Parathyroid adenoma (tissue), 2 donors: ENCODE data around the gene TEX19.

Experiments
- H2AFZ ChIP-seq: fragments of 300-600 bp; sonication (generic); one replicate; pipeline ENCODE4 v1.7.0; 2017; ENCODE audit warnings: antibody characterized with exemption, mild to moderate bottlenecking
- H3K27ac ChIP-seq: fragments of 300-600 bp; sonication (generic); one replicate; pipeline ENCODE4 v1.7.0; 2017
- H3K27me3 ChIP-seq: fragments of 300-600 bp; sonication (generic); one replicate; pipeline ENCODE4 v1.7.0; 2017; ENCODE audit warnings: low read length; ENCODE audit not compliant: control insufficient read depth, insufficient read depth
- H3K36me3 ChIP-seq: fragments of 300-600 bp; sonication (generic); one replicate; pipeline ENCODE4 v1.7.0; 2017; ENCODE audit warnings: low read length; ENCODE audit not compliant: control insufficient read depth, insufficient read depth
- H3K4me1 ChIP-seq: fragments of 300-600 bp; sonication (generic); one replicate; pipeline ENCODE4 v1.7.0; 2017; ENCODE audit warnings: control low read depth
- H3K4me2 ChIP-seq: fragments of 300-600 bp; sonication (generic); one replicate; pipeline ENCODE4 v1.7.0; 2017; ENCODE audit warnings: low read length
- H3K4me3 ChIP-seq: fragments of 300-600 bp; sonication (generic); one replicate; pipeline ENCODE4 v1.7.0; 2017; ENCODE audit warnings: low read depth, low read length
- H3K79me2 ChIP-seq: fragments of 300-600 bp; sonication (generic); one replicate; pipeline ENCODE4 v1.7.0; 2017; ENCODE audit warnings: control low read depth
- H3K9ac ChIP-seq: fragments of 300-600 bp; sonication (generic); one replicate; pipeline ENCODE4 v1.7.0; 2017; ENCODE audit warnings: mild to moderate bottlenecking
- H3K9me3 ChIP-seq: fragments of 300-600 bp; sonication (generic); one replicate; pipeline ENCODE4 v1.7.0; 2017; ENCODE audit warnings: low read length; ENCODE audit not compliant: control insufficient read depth
- TF ChIP-seq, protein P1 (sequence below): fragments of 300-600 bp; sonication (generic); IDR thresholded peaks from one replicate; pipeline ENCODE4 v1.7.0; 2017; ENCODE audit warnings: antibody characterized with exemption, mild to moderate bottlenecking
- donor health status: primary hyperparathyroidism.

TEX19 gene

DNA sequence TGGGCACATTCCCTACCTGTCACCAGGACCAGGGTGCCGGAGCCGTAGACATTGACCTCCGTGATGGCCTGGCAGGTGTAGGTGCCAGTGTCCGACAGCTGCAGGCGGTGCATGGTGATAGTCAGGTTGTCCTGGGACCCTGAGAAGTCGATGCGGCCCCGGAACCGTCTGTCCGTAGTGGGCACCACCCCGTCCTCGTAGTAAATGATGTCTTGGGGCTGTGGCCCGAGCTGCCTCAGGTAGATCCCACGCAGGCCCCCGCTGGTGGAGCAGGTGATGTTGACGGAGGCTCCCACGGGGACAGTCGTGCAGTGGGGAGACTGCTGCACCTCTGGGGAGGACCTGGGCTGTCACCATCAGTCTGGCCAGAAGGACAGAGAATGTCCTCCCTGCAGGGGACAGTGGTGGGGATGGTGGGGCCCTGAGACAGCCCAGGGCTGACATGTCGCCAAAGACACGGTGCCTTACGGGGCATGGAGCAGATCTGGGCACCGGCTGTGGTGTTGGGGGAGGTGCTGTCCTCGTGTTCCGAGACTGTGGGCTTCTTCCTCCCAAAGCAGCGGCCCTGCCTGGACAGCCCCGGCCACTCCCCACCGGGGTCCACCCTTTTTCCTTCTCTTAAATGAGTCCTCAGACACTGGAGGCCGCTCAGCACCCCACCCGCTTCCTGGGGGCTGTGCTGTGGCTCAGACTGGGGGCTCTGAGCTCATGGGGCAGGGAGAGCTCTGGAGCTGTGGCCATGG is 42.2 kb upstream of the TEX19 start:
- no peak overlapping the region for H3K9ac ChIP-seq
- no peak overlapping the region for H3K4me2 ChIP-seq
- peaks cover 4% of the 10 kb centered on the region for H3K27me3 ChIP-seq

DNA sequence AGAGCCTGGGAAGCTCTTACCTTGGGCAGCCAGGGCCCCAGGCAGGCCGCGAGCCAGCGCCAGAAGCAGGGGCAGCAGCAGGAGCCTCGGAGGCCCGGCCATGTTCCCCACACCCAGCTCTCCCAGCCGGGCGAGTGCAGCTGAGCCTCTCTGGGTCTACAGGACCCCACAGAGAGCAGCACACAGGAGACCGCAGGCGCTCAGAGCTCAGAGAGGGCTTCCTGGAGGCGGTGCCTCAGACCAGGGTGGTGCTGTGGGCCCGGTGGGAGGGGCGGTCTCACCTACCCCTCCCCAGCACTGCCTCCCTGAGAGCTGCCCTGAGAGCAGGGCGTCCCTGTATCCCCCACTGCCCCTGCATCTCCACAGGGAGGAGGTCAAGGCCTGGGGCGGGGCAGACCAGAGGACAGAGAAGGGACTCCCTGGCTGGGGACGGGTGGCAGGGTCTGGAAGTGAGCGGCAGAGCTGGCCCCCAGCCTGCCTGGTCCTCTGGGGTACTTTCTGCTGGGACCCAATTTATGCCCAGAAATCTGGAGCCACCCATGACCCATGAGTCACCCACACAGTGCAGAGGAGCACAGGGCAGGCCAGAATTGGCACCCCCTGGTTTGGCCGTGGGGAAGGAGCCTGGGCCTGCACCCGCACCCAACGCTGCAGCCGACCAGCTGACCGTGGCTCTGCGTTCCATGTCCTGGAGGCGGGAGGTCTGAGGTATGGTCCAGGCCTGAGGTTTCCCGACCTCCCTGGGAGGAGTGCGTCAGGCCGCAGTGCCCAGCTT is 41.5 kb upstream of the TEX19 start, which contains the start of gene CD7:
TSS of gene CD7 (minus strand) at position 215 of the 775 bp plus-strand sequence. CDS start at position 102, 113 bp downstream.
- Histone ChIP-seq H3K9ac (no peak within 1 kb of the TSS), H3K4me3 (no peak within 1 kb of the TSS), H3K36me3 (no peaks in the 10 kb centered on the region), H3K4me1 (peaks cover 5% of the 10 kb centered on the region), H3K27me3 (peaks cover 4% of the 10 kb centered on the region), H3K27ac (no peak within 1 kb of the TSS), H2AFZ (no peak within 1 kb of the TSS), H3K4me2 (no peak within 1 kb of the TSS), H3K79me2 (no peaks in the 10 kb centered on the region), H3K9me3 (no peaks in the 10 kb centered on the region)
- TF ChIP-seq, protein P1, sequence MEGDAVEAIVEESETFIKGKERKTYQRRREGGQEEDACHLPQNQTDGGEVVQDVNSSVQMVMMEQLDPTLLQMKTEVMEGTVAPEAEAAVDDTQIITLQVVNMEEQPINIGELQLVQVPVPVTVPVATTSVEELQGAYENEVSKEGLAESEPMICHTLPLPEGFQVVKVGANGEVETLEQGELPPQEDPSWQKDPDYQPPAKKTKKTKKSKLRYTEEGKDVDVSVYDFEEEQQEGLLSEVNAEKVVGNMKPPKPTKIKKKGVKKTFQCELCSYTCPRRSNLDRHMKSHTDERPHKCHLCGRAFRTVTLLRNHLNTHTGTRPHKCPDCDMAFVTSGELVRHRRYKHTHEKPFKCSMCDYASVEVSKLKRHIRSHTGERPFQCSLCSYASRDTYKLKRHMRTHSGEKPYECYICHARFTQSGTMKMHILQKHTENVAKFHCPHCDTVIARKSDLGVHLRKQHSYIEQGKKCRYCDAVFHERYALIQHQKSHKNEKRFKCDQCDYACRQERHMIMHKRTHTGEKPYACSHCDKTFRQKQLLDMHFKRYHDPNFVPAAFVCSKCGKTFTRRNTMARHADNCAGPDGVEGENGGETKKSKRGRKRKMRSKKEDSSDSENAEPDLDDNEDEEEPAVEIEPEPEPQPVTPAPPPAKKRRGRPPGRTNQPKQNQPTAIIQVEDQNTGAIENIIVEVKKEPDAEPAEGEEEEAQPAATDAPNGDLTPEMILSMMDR = no peak

More for the DNA sequence above, 42.2 kb upstream of the TEX19 start:
- no peaks in the 10 kb centered on the region for H3K79me2 ChIP-seq
- H3K4me1 ChIP-seq = peaks cover 5% of the 10 kb centered on the region
- H3K9me3 ChIP-seq = no peaks in the 10 kb centered on the region
- no peaks in the 10 kb centered on the region for H3K36me3 ChIP-seq
- TF ChIP-seq, protein P1 = no peak
- H3K27ac ChIP-seq = no peak overlapping the region
- no peak overlapping the region for H3K4me3 ChIP-seq
- H2AFZ ChIP-seq = no peak overlapping the region

DNA sequence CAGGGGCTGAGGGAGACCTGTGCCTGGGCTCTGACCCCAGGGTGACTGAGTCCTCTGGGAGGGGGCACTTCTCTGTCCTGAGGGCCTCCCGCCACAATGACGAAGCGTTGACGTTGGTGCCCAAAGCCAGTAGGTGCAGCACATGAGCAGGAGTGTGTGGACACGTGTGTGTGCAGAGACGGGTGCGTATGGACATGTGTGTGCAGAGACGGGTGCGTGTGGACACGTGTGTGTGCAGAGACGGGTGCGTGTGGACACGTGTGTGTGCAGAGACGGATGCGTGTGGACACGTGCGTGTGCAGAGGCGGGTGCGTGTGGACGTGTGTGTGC is 40.9 kb upstream of the TEX19 start:
- H2AFZ ChIP-seq = no peak overlapping the region
- H3K9me3 ChIP-seq = no peaks in the 10 kb centered on the region
- no peak overlapping the region for H3K27ac ChIP-seq
- H3K27me3 ChIP-seq = peaks cover 4% of the 10 kb centered on the region
- TF ChIP-seq, protein P1 = no peak
- H3K4me3 ChIP-seq = no peak overlapping the region
- H3K9ac ChIP-seq = no peak overlapping the region
- H3K4me2 ChIP-seq = no peak overlapping the region
- H3K36me3 ChIP-seq = no peaks in the 10 kb centered on the region
- H3K4me1 ChIP-seq = peaks cover 5% of the 10 kb centered on the region
- no peaks in the 10 kb centered on the region for H3K79me2 ChIP-seq

DNA sequence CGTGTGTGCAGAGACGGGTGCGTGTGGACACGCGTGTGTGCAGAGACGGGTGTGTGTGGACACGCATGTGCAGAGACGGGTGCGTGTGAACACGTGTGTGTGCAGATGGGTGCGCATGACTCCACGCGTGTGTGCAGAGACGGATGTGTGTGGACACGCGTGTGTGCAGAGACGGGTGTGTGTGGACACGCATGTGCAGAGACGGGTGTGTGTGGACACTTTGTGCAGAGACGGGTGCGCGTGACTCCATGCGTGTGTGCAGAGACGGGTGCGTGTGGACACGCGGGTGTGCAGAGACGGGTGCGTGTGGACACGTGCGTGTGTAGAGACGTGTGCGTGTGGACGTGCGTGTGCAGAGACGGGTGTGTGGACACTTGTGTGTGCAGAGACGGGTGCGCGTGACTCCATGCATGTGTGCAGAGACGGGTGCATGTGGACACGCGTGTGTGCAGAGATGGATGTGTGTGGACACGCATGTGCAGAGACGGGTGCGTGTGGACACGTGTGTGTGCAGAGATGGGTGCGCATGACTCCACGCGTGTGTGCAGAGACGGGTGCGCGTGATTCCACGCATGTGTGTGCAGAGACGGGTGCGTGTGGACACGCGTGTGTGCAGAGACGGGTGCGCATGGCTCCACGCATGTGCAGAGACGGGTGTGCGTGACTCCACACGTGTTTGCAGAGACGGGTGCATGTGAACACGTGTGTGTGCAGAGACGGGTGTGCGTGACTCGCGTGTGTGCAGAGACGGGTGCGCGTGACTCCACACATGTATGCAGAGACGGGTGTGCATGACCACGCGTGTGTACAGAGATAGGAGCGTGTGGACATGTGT is 40.1 kb upstream of the TEX19 start:
- no peak overlapping the region for H3K4me2 ChIP-seq
- peaks cover 5% of the 10 kb centered on the region for H3K4me1 ChIP-seq
- H3K27me3 ChIP-seq = peaks cover 4% of the 10 kb centered on the region
- no peaks in the 10 kb centered on the region for H3K9me3 ChIP-seq
- H2AFZ ChIP-seq = no peak overlapping the region
- no peaks in the 10 kb centered on the region for H3K36me3 ChIP-seq
- H3K79me2 ChIP-seq = no peaks in the 10 kb centered on the region
- TF ChIP-seq, protein P1 = no peak
- H3K27ac ChIP-seq = no peak overlapping the region
- H3K9ac ChIP-seq = no peak overlapping the region
- no peak overlapping the region for H3K4me3 ChIP-seq
